DMS114 treated with DMSO at 0.1 percent for 48 hours (cell line): ENCODE measurements around the gene APC2.

ENCODE experiments used
- DNase-seq: peaks from one replicate; lab custom pipeline; 2025; ENCODE audit not compliant: unreplicated experiment; lab: John Stamatoyannopoulos, UW

APC2 gene

DNA sequence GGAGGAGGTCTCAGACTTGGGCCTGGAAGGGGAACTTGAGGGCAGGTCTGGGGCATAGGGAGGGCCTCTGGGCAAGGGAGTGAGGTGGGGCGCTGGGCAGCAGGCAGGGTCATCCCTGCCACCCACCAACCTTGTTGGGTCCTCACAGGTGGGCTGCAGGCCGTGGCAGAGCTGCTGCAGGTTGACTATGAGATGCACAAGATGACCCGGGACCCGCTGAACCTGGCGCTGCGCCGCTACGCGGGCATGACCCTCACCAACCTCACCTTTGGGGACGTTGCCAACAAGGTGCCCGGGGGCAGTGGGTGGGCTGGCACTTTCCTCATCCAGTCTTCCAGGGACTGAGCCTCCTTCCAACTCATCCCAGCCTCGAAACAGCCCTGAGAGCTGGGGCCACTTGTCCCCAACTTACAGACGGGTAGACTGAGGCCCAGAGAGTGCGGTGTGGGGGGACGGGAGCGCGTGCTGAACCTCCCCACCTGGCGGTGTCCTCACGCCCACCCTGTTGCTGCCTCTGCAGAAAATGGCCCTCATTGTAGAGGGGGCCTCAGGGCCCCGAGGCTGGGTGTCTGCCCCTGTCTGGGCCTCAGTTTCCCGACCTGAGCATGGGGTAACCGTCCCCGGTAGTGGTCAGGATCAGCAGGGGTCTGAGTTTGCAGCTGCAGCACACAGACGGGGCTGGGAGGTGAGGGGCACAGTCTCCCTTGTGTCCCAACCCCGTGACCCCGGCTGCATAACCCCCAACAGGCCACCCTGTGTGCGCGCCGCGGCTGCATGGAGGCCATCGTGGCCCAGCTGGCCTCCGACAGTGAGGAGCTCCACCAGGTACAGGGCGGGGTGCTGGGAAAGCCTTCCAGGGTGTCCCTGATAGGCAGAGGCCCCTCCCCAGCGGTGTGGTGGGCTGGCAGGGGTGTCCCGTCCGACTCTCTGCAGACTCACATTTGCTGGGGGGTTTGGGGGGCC, 10.4 kb downstream of the APC2 start:
- DNase-seq, result no peak

DNA sequence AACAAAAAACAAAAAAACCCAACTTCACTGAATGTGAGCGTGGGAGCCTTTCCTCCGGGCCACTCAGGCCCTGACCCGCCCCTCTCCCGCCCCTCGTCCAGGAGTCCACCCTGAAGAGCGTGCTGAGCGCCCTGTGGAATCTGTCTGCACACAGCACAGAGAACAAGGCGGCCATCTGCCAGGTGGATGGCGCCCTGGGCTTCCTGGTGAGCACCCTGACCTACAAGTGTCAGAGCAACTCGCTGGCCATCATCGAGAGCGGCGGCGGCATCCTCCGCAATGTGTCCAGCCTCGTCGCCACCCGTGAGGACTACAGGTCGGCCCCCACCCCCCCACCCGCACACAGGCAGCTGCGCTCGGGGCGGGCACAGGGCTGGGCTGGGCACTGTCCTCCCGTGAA, 11.9 kb downstream of the APC2 start:
- DNase-seq, result no peak

DNA sequence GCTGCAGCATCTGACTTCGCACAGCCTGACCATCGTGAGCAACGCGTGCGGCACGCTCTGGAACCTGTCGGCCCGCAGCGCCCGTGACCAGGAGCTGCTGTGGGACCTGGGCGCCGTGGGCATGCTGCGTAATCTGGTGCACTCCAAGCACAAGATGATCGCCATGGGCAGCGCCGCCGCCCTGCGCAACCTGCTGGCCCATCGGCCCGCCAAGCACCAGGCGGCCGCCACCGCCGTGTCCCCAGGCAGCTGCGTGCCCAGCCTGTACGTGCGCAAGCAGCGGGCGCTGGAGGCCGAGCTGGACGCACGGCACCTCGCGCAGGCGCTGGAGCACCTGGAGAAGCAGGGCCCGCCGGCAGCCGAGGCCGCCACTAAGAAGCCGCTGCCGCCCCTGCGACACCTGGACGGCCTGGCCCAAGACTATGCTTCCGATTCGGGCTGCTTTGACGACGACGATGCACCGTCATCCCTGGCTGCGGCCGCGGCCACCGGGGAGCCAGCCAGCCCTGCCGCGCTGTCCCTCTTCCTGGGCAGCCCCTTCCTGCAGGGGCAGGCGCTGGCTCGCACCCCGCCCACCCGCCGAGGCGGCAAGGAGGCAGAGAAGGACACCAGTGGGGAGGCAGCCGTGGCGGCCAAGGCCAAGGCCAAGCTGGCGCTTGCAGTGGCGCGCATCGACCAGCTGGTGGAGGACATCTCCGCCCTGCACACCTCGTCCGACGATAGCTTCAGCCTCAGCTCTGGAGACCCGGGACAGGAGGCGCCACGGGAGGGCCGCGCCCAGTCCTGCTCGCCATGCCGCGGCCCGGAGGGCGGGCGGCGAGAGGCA, 15.5 kb downstream of the APC2 start:
- no peak for DNase-seq

DNA sequence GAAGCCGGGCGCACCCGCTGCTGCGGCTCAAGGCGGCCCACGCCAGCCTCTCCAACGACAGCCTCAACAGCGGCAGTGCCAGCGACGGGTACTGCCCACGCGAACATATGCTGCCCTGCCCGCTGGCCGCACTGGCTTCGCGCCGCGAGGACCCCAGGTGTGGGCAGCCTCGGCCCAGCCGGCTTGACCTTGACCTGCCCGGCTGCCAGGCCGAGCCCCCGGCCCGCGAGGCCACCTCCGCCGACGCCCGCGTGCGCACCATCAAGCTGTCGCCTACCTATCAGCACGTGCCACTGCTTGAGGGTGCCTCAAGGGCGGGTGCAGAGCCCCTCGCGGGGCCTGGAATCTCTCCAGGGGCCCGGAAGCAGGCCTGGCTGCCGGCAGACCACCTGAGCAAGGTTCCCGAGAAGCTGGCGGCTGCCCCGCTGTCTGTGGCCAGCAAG, 16.1 kb downstream of the APC2 start:
- DNase-seq, result no peak

DNA sequence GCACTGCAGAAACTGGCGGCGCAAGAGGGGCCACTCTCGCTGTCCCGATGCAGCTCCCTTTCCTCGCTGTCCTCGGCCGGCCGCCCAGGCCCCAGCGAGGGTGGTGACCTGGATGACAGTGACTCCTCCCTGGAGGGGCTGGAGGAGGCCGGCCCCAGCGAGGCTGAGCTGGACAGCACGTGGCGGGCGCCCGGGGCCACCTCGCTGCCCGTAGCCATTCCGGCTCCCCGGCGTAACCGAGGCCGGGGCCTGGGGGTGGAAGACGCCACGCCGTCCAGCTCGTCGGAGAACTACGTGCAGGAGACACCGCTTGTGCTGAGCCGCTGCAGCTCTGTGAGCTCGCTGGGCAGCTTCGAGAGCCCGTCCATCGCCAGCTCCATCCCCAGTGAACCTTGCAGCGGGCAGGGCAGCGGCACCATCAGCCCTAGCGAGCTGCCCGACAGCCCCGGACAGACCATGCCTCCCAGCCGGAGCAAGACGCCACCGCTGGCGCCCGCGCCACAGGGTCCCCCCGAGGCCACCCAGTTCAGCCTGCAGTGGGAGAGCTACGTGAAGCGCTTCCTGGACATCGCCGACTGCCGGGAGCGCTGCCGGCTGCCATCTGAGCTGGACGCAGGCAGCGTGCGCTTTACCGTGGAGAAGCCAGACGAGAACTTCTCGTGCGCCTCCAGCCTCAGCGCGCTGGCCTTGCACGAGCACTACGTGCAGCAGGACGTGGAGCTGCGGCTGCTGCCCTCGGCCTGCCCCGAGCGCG, 16.7 kb downstream of the APC2 start:
- DNase-seq, result no peak

DNA sequence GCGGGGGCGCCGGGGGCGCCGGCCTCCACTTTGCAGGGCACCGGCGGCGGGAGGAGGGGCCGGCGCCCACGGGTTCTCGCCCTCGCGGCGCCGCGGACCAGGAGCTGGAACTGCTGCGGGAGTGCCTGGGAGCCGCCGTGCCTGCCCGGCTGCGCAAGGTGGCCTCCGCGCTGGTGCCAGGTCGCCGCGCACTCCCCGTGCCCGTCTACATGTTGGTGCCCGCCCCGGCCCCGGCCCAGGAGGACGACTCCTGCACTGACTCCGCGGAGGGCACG, 17.2 kb downstream of the APC2 start:
- DNase-seq, result no peak

DNA sequence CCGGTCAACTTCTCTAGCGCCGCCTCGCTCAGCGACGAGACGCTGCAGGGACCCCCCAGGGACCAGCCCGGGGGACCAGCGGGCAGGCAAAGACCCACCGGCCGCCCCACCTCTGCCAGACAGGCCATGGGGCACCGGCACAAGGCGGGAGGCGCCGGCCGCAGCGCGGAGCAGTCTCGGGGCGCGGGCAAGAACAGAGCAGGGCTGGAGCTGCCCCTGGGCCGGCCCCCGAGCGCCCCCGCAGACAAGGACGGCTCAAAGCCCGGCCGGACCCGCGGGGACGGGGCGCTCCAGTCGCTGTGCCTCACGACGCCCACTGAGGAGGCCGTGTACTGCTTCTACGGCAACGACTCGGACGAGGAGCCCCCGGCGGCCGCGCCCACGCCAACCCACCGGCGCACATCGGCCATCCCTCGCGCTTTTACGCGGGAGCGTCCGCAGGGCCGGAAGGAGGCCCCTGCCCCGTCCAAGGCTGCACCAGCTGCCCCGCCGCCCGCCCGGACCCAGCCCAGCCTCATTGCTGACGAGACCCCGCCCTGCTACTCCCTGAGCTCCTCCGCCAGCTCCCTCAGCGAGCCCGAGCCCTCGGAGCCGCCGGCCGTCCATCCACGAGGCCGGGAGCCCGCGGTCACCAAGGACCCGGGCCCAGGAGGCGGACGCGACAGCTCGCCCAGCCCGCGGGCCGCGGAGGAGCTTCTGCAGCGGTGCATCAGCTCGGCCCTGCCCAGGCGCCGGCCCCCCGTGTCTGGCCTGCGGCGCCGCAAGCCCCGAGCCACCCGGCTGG, 17.8 kb downstream of the APC2 start:
- DNase-seq, result no peak

DNA sequence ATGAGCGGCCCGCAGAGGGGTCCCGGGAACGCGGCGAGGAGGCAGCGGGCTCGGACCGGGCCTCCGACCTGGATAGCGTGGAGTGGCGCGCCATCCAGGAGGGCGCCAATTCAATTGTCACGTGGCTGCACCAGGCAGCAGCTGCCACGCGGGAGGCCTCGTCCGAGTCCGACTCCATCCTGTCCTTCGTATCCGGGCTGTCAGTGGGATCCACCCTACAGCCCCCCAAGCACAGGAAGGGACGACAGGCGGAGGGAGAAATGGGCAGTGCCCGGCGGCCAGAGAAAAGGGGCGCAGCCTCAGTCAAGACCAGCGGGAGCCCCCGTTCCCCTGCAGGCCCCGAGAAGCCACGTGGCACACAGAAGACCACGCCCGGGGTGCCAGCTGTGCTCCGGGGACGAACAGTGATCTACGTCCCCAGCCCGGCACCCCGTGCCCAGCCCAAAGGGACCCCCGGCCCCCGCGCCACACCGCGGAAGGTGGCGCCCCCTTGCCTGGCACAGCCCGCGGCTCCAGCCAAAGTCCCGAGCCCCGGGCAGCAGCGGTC, 18.4 kb downstream of the APC2 start:
- no peak for DNase-seq

DNA sequence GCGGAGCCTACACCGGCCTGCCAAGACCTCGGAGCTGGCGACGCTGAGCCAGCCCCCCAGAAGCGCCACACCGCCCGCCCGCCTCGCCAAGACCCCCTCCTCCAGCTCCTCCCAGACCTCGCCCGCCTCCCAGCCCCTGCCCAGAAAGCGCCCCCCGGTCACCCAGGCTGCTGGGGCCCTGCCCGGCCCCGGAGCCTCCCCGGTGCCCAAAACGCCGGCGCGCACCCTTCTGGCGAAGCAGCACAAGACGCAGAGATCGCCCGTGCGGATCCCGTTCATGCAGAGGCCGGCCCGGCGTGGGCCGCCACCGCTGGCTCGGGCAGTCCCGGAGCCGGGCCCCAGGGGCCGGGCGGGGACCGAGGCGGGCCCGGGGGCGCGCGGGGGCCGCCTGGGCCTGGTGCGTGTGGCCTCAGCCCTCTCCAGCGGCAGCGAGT, 18.9 kb downstream of the APC2 start:
- no peak for DNase-seq

DNA sequence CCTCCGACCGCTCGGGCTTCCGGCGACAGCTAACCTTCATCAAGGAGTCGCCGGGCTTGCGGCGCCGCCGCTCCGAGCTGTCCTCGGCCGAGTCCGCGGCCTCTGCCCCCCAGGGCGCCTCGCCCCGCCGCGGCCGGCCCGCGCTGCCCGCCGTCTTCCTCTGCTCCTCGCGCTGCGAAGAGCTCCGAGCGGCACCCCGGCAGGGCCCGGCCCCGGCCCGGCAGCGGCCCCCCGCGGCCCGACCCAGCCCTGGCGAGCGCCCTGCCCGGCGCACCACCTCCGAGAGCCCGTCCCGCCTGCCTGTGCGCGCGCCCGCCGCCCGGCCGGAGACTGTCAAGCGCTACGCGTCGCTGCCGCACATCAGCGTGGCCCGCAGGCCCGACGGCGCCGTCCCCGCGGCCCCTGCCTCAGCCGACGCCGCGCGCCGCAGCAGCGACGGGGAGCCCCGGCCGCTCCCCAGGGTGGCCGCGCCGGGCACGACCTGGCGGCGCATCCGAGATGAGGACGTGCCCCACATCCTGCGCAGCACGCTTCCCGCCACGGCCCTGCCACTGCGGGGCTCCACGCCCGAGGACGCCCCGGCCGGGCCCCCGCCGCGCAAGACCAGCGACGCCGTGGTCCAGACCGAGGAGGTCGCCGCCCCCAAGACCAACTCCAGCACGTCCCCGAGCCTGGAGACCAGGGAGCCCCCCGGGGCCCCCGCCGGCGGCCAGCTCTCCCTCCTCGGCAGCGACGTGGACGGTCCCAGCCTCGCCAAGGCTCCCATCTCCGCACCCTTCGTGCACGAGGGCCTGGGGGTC, 19.5 kb downstream of the APC2 start:
- no peak for DNase-seq

DNA sequence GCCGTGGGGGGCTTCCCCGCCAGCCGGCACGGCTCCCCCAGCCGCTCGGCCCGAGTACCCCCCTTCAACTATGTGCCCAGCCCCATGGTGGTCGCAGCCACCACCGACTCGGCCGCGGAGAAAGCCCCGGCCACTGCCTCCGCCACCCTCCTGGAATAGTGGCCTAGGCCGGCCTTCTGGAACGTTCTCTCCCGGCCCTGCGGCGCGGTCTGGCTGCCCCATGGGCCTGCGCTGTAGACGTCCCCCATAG, 20.1 kb downstream of the APC2 start:
- no peak for DNase-seq

DNA sequence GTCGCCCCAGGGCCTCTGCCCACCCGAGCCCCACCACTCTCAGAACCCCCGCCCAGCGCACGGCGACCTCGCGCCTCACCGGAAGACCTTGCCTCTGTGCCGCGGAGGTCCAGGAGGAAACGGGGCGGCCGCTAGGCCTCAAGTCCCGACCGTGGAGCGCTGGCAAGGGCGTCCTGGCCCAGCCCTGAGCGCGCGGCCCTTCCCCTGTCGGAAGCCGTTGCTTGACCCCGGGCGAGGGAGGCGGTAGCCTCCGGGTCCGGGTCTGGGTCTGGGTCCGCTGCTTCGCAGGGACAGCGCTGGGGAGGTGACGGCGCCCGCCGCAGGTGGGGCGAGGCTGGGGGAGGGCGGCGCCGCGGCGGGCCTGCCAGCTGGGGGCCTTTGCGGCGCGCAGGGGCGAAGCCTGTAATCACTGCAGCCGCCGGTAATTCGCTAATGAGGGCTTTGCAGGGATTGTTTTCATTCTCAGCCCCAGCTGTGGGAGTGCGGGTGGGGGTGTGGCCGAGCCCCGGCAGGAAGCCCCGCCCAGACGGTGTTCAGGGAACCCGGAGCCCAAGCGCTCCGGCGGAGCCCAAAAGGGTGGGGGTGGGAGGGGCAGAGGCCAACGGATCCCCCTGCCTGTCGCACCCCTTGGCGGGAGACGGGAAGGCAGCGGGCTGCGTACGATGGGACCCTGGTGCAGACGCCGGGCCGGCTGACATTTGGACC, 20.5 kb downstream of the APC2 start:
- no peak for DNase-seq

DNA sequence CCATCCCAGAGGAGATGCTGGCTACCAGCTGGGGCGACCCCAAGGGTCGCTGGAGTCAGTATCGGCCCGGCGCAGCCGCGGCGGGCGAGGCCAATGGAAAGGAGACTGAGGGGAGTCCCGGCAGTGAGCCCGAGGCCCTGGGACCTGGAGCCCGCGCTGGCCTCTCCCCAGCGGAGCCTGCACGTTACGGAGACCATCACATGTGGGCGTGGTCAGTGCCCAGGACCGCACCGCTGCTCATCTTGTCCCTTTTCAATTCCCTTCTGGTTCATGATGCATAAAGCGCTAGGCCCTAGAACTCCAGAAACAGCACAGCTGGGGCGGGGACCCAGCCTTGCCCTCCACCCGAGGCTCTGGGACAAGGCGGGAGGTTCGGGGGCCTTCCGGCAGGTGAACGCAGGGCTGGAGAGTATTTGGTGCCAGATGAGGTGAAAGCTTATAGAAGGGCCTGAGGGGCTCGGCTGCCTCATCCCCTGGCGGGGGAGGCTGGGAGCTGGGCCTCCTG, 21.1 kb downstream of the APC2 start:
- DNase-seq, result no peak

DNA sequence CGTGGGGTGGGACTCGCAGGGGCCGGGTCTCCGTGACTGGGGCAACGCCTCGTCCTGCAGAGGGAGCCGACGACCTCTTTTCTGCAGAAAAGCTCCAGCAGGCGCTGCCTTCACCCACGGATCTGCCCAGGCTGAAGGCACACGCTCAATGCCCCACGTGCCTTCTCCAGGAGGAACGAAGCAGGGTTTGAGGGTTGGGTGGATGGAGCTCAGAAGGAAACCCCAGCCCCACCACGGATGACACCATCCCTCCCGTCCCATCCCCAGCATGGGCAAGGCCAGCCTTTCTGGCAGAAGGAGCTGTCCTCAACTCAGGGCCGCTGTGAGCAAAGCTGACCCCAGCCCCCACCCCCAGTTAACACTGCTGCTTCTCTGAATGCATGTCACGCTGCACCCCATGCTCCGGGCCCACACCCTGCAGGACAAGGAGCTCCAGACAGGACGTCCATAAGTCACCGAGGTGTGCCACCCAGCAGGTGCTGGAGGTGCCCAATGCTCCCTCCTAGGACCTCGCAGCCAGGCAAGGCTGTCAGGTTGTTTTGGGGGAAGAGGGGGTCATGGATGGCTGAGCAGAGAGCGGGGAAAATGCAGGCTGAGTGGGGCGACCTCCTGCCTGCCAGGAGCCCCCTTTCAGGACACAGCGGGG, 21.7 kb downstream of the APC2 start:
- no peak for DNase-seq

DNA sequence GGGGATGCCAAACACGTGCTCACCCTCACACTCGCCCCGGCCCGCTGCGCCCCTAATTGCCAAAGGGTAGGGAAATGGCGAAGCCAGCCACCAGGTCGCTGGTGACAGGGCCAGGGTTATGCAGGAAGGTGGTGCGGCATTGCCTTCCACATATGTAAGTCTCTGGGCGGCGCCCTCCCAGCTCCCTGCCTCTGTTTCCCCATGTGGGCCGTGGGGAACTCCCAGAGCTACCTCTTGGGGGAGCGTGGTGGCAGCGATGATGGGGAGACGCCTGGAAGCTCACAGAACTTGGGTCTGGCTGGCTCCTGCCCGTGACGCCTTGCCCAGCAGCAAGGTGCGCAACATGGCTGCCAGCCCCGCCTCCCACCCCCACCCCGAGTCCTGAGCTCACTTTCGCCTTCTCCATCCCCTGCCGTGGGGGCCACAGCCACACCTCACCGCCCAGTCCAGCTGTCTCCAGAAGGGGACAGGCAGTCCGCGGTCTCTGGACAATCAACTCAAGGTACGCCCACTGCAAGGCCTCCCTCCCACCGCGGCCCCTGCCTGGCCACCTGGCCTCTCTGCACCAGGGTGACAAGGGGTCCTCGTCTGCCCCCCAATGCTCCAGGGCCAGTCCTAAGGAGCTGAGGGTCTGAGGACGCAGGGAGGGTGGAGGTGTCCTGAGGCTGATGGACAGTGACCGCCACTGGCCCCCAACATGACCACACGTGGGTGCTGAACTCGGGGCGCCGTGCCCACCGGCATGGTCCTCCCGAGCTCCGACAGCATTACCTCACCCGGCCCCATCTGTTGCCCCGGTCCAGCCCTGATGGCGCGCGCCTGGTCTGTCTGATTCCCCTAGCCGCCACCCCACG, 22.5 kb downstream of the APC2 start:
- DNase-seq, result no peak

DNA sequence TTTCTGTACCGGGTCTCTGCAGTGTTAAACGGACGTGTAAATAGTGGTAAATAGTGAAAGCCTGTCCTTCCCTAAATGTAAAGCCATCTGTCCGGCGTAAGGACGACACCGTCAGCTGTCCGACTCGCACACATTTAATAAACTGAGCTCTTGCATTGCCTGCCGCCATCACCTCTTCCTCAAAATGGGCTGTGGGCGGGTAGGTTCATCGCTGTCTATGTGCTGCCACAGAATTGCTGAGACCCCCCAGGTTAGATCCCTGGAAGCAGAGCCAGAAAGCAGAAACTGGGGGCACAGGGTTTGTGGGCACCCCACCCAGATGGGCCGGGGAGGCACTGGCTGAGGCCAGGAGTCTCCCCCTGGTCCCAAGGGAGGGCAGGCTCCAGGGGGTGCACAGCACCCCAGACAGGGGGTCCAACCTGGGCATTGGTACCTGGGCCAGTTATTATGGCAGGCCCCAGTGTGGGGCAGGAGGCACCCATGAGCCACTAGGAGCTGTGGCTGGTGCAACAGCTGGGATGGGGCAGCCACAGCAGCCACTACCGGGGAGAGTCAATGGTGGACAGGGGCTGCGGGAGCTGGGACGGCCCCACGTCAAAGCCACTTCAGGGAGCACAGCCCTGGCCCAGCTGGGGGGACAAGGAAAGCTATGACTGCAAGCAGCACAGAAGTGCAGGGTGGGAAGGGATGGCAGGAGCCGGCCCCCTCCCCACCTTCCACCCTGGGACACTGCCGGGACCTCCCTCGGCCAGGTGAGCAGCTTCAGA, 23.3 kb downstream of the APC2 start:
- no peak for DNase-seq
